ENCODE results near the gene ARTN.

The ARTN gene

DNA sequence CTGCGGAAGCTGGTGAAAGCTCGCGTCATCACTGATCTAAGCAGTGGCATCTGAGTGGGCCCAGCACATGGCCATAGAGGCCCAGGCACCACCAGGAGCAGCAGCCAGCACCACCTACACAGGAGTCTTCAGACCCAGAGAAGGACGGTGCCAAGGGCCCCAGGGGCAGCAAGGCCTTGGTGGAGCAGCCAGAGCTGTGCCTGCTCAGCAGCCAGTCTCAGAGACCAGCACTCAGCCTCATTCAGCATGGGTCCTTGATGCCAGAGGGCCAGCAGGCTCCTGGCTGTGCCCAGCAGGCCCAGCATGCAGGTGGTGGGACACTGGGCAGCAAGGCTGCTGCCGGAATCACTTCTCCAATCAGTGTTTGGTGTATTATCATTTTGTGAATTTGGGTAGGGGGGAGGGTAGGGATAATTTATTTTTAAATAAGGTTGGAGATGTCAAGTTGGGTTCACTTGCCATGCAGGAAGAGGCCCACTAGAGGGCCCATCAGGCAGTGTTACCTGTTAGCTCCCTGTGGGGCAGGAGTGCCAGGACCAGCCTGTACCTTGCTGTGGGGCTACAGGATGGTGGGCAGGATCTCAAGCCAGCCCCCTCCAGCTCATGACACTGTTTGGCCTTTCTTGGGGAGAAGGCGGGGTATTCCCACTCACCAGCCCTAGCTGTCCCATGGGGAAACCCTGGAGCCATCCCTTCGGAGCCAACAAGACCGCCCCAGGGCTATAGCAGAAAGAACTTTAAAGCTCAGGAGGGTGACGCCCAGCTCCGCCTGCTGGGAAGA lies 3.2 kb upstream of the ARTN start:
- peak overlapping the region; percentile 81 for H2AK5ac ChIP-seq (ENCODE audit: low read length)
- H4K5ac ChIP-seq (ENCODE audit: low read length) = no peak overlapping the region
- H3K4me1 ChIP-seq (ENCODE audit: control insufficient read depth, low read depth, low read length) = peaks cover 11% of the 10 kb centered on the region
- no peak overlapping the region for H3K4me2 ChIP-seq (ENCODE audit: low read length)
- WGBS (ENCODE audit: extremely low coverage, insufficient coverage, low lambda C conversion rate) = no CpG with 5 or more reads among the region's 10 CpGs
- no peak overlapping the region for H4K8ac ChIP-seq (ENCODE audit: low read depth, low read length)
- no peak overlapping the region for H2BK15ac ChIP-seq (replicated peaks; ENCODE audit: low read depth)
- H3K79me1 ChIP-seq (ENCODE audit: low read length) = no peaks in the 10 kb centered on the region
- peak; percentile 72 for DNase-seq
- no peak overlapping the region for H2BK120ac ChIP-seq (ENCODE audit: low read depth, low read length)
- H3K4ac ChIP-seq (ENCODE audit: low read depth, low read length) = peak overlapping the region; percentile 46
- H3K27ac ChIP-seq (ENCODE audit: low read depth, low read length) = no peak overlapping the region
- H3K56ac ChIP-seq (ENCODE audit: low read length) = peak overlapping the region; percentile 71
- no peak overlapping the region for H3K4me3 ChIP-seq (ENCODE audit: low read length)
- H3K9ac ChIP-seq (ENCODE audit: low read length) = no peak overlapping the region
- H3K27me3 ChIP-seq (ENCODE audit: insufficient read depth, low read length, poor library complexity) = no peaks in the 10 kb centered on the region
- no peaks in the 10 kb centered on the region for H3K79me2 ChIP-seq (ENCODE audit: control insufficient read depth, insufficient read depth, low read length)
- H2BK5ac ChIP-seq (ENCODE audit: low read length) = no peak overlapping the region
- H3K23ac ChIP-seq (ENCODE audit: low read length) = no peak overlapping the region
- H3K36me3 ChIP-seq (ENCODE audit: control insufficient read depth, insufficient read depth, low read length) = no peaks in the 10 kb centered on the region
- no peak overlapping the region for H3K18ac ChIP-seq (ENCODE audit: low read length)

DNA sequence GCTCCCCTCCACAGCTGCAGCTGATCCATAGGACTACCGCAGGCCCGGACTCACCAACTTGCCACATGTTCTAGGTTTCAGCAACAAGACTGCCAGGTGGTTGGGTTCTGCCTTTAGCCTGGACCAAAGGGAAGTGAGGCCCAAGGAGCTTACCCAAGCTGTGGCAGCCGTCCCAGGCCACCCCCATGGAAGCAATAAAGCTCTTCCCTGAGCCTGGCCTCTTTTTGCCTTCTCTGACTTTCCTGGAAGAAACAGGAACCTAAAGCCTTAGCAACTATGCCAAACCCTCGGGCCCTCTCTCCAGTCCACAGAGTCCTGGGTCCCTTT lies 2.7 kb upstream of the ARTN start:
- H3K27me3 ChIP-seq (ENCODE audit: insufficient read depth, low read length, poor library complexity) = no peaks in the 10 kb centered on the region
- H3K27ac ChIP-seq (ENCODE audit: low read depth, low read length) = no peak overlapping the region
- no peak overlapping the region for H2BK15ac ChIP-seq (replicated peaks; ENCODE audit: low read depth)
- H3K79me1 ChIP-seq (ENCODE audit: low read length) = no peaks in the 10 kb centered on the region
- H3K4me2 ChIP-seq (ENCODE audit: low read length) = no peak overlapping the region
- no peak overlapping the region for H4K5ac ChIP-seq (ENCODE audit: low read length)
- H2AK5ac ChIP-seq (ENCODE audit: low read length) = no peak overlapping the region
- H2BK5ac ChIP-seq (ENCODE audit: low read length) = no peak overlapping the region
- H3K4me1 ChIP-seq (ENCODE audit: control insufficient read depth, low read depth, low read length) = peaks cover 11% of the 10 kb centered on the region
- H3K36me3 ChIP-seq (ENCODE audit: control insufficient read depth, insufficient read depth, low read length) = no peaks in the 10 kb centered on the region
- H2BK120ac ChIP-seq (ENCODE audit: low read depth, low read length) = no peak overlapping the region
- no peak overlapping the region for H3K56ac ChIP-seq (ENCODE audit: low read length)
- H4K8ac ChIP-seq (ENCODE audit: low read depth, low read length) = no peak overlapping the region
- no peak overlapping the region for H3K4me3 ChIP-seq (ENCODE audit: low read length)
- H3K79me2 ChIP-seq (ENCODE audit: control insufficient read depth, insufficient read depth, low read length) = no peaks in the 10 kb centered on the region
- H3K9ac ChIP-seq (ENCODE audit: low read length) = no peak overlapping the region
- H3K18ac ChIP-seq (ENCODE audit: low read length) = no peak overlapping the region
- WGBS (ENCODE audit: extremely low coverage, insufficient coverage, low lambda C conversion rate) = no CpG with 5 or more reads among the region's 4 CpGs
- H3K4ac ChIP-seq (ENCODE audit: low read depth, low read length) = no peak overlapping the region
- no peak overlapping the region for H3K23ac ChIP-seq (ENCODE audit: low read length)
- no peak for DNase-seq

DNA sequence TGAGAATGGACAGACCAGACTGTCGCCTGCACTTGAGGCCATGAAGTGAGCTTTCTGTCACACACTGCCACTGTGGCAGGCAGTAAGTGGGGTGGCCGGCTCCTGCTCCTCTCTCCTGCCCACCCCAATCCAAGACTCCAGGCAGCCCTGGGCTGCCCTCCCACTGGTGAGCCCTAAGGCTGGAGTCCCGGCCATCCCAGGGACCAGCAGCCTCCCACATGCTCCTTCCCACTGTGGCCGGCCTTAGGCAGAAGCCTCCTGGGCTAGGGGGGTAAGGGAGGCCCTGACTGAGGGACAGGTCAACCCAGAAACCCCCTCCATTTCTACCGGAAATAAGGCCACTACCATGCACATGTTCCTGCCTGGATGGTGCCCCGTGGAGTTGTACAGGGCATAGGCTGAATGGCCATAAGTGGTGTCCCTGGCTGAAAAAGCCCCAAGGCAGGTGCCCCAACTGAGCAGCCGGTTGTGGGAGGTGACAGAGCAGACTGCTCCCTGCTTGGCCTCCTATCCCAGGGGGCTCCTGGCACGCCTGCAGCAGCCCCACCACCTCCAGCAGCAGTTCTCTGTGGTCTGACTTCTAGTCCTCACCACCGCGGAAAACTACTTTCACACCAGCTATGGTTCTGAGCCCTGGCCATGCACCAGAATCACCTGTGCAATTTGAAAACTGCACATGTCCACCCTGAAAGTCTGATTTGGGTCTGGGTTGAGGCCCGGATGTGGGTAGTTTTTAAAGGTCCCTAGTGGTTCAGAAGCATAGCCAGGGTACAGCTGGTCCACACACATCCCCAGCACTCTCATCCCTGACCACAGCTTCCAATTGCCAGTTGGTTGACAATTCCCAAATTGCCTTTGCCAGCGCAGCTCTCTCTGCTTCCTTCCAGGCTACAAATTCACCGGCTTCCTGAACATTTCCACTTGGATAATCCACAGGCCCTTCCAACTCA lies 1.6 kb upstream of the ARTN start:
- Histone ChIP-seq H3K79me2 (ENCODE audit: control insufficient read depth, insufficient read depth, low read length) (no peaks in the 10 kb centered on the region), H3K4me1 (ENCODE audit: control insufficient read depth, low read depth, low read length) (peaks cover 11% of the 10 kb centered on the region)
- WGBS (ENCODE audit: extremely low coverage, insufficient coverage, low lambda C conversion rate) = no CpG with 5 or more reads among the region's 13 CpGs

DNA sequence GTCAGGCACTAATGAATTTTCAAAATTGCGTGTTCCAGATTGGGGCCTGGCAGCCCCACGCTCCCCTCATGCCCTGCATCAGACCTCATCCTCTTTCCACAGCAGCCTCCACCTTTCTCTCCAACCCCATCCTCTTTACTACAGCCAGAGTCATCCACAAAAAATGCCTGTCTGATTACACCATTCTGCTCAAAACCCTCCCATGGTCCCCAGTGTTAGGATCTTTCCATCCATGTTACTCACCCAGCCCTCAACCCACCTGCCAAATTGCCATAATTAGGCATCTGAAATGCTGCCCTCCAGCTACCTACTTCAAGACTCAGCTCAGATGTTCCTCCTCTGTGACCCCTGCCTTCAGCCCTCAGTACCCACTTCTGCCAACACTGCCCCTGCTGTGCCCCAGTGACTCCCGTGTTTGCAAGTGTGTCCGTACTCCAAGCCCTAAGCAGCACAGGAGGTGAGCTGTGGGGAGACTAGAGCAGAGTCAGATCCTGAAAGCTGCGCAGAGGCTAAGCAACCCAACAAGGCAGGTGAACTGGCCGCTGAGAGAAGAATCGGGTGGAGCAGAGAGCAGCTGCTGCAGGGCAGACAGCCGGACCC lies 715 bp upstream of the ARTN start:
- Histone ChIP-seq H3K4me2 (ENCODE audit: low read length) (peak overlapping the region; percentile 89), H3K27me3 (ENCODE audit: insufficient read depth, low read length, poor library complexity) (no peaks in the 10 kb centered on the region), H3K56ac (ENCODE audit: low read length) (peak overlapping the region; percentile 84), H3K4me3 (ENCODE audit: low read length) (peak overlapping the region; percentile 60), H4K5ac (ENCODE audit: low read length) (no peak overlapping the region), H3K4me1 (ENCODE audit: control insufficient read depth, low read depth, low read length) (peaks cover 11% of the 10 kb centered on the region), H3K27ac (ENCODE audit: low read depth, low read length) (no peak overlapping the region), H3K79me2 (ENCODE audit: control insufficient read depth, insufficient read depth, low read length) (no peaks in the 10 kb centered on the region), H3K18ac (ENCODE audit: low read length) (no peak overlapping the region), H3K23ac (ENCODE audit: low read length) (no peak overlapping the region), H2AK5ac (ENCODE audit: low read length) (peak overlapping the region; percentile 69), H4K8ac (ENCODE audit: low read depth, low read length) (no peak overlapping the region), H2BK5ac (ENCODE audit: low read length) (no peak overlapping the region), H3K36me3 (ENCODE audit: control insufficient read depth, insufficient read depth, low read length) (no peaks in the 10 kb centered on the region), H3K4ac (ENCODE audit: low read depth, low read length) (no peak overlapping the region), H2BK120ac (ENCODE audit: low read depth, low read length) (no peak overlapping the region), H3K9ac (ENCODE audit: low read length) (peak overlapping the region; percentile 77), H3K79me1 (ENCODE audit: low read length) (no peaks in the 10 kb centered on the region), H2BK15ac (replicated peaks; ENCODE audit: low read depth) (no peak overlapping the region)
- DNase-seq = peak; percentile 65
- WGBS (ENCODE audit: extremely low coverage, insufficient coverage, low lambda C conversion rate) = no CpG with 5 or more reads among the region's 8 CpGs

More for the DNA sequence above, 1.6 kb upstream of the ARTN start:
- no peak overlapping the region for H3K4me2 ChIP-seq (ENCODE audit: low read length)
- no peak overlapping the region for H3K56ac ChIP-seq (ENCODE audit: low read length)
- DNase-seq = no peak
- no peaks in the 10 kb centered on the region for H3K79me1 ChIP-seq (ENCODE audit: low read length)
- no peak overlapping the region for H3K27ac ChIP-seq (ENCODE audit: low read depth, low read length)
- no peak overlapping the region for H3K4me3 ChIP-seq (ENCODE audit: low read length)
- H2BK120ac ChIP-seq (ENCODE audit: low read depth, low read length) = no peak overlapping the region
- H3K23ac ChIP-seq (ENCODE audit: low read length) = no peak overlapping the region
- H2BK15ac ChIP-seq (replicated peaks; ENCODE audit: low read depth) = no peak overlapping the region
- no peak overlapping the region for H3K18ac ChIP-seq (ENCODE audit: low read length)
- no peak overlapping the region for H3K4ac ChIP-seq (ENCODE audit: low read depth, low read length)
- no peaks in the 10 kb centered on the region for H3K27me3 ChIP-seq (ENCODE audit: insufficient read depth, low read length, poor library complexity)
- H4K5ac ChIP-seq (ENCODE audit: low read length) = no peak overlapping the region
- no peak overlapping the region for H2AK5ac ChIP-seq (ENCODE audit: low read length)
- no peak overlapping the region for H4K8ac ChIP-seq (ENCODE audit: low read depth, low read length)
- H3K9ac ChIP-seq (ENCODE audit: low read length) = no peak overlapping the region
- no peak overlapping the region for H2BK5ac ChIP-seq (ENCODE audit: low read length)
- no peaks in the 10 kb centered on the region for H3K36me3 ChIP-seq (ENCODE audit: control insufficient read depth, insufficient read depth, low read length)

DNA sequence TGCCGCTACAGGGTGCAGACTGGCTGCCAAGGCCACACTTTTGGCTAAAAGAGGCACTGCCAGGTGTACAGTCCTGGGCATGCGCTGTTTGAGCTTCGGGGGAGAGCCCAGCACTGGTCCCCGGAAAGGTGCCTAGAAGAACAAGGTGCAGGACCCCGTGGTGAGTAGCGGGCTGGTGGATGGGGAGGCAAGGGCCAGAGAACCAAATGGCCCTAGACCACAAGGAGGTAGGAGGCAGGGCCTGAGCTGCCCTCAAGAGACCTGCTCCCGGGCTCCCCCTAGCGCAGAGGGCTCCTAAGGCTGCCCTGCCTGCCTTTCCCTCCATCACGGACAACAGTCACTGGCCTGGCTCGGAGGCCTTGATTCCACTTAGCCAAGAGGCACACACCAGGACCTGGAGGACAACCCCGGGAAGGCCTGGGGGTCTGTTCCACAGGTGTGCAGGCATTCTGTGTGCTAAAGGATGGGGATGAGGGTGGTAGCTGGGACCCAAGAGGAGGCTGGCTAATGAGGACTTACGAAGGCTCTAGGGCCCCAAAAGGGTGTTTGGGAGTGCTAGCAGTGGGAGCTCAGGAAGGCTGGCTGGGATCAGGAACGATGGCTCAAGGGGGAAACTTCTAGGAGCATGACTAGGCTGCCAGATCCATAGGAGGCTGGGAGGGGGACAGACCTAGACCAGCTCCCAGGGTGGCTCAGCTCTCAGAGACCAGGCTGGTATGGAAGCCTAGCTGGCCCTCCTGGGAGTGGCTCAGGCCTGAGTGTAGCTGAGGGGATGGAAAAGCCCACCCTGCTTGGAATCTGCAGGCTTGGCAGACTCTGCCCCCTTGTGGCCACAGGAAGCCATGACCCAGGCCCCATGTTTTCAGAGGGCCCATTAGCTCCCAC lies 742 bp downstream of the ARTN start:
- no peaks in the 10 kb centered on the region for H3K27me3 ChIP-seq (ENCODE audit: insufficient read depth, low read length, poor library complexity)
- no peak overlapping the region for H3K4me3 ChIP-seq (ENCODE audit: low read length)
- H3K79me2 ChIP-seq (ENCODE audit: control insufficient read depth, insufficient read depth, low read length) = no peaks in the 10 kb centered on the region
- peak overlapping the region; percentile 90 for H3K4me2 ChIP-seq (ENCODE audit: low read length)
- peak overlapping the region; percentile 62 for H3K9ac ChIP-seq (ENCODE audit: low read length)
- no peaks in the 10 kb centered on the region for H3K79me1 ChIP-seq (ENCODE audit: low read length)
- H4K5ac ChIP-seq (ENCODE audit: low read length) = no peak overlapping the region
- H3K36me3 ChIP-seq (ENCODE audit: control insufficient read depth, insufficient read depth, low read length) = no peaks in the 10 kb centered on the region
- no peak overlapping the region for H2BK15ac ChIP-seq (replicated peaks; ENCODE audit: low read depth)
- peak overlapping the region; percentile 9 for H3K23ac ChIP-seq (ENCODE audit: low read length)
- WGBS (ENCODE audit: extremely low coverage, insufficient coverage, low lambda C conversion rate) = no CpG with 5 or more reads among the region's 13 CpGs
- H3K4ac ChIP-seq (ENCODE audit: low read depth, low read length) = no peak overlapping the region
- no peak overlapping the region for H2BK120ac ChIP-seq (ENCODE audit: low read depth, low read length)
- no peak overlapping the region for H2BK5ac ChIP-seq (ENCODE audit: low read length)
- peak overlapping the region; percentile 85 for H3K56ac ChIP-seq (ENCODE audit: low read length)
- peak; percentile 92 for DNase-seq
- H4K8ac ChIP-seq (ENCODE audit: low read depth, low read length) = no peak overlapping the region
- no peak overlapping the region for H3K18ac ChIP-seq (ENCODE audit: low read length)
- H2AK5ac ChIP-seq (ENCODE audit: low read length) = peak overlapping the region; percentile 71
- peak overlapping the region; percentile 14 for H3K27ac ChIP-seq (ENCODE audit: low read depth, low read length)
- H3K4me1 ChIP-seq (ENCODE audit: control insufficient read depth, low read depth, low read length) = peaks cover 11% of the 10 kb centered on the region
